ENCODE data around the gene RALGDS. TPM values are rescaled to one million over a fixed set of nuclear protein-coding genes. Genes with fewer than 3 reads are reported as not detected.
"Not testable (repeated sequence)": the region's sequence is repeated elsewhere in the genome, so short reads cannot be mapped to it uniquely, and the experiment has no call there.

The RALGDS gene
- total RNA-seq, 6 experiments from 2014 or later: 12.1 to 15.8 (median 14.8) TPM

GRCh38 chr9:133087429-133088145 is 33.5 kb downstream of the RALGDS start:
- no peak overlapping the region for H3K27ac Mint-ChIP-seq
- DNase-seq: no peak
- peaks cover 9% of the 10 kb centered on the region for H3K27me3 Mint-ChIP-seq (ENCODE audit: insufficient read depth)
- H3K9me3 Mint-ChIP-seq: no peaks in the 10 kb centered on the region
- no peaks in the 10 kb centered on the region for H3K36me3 Mint-ChIP-seq (ENCODE audit: low read depth)
- no peak for TF ChIP-seq CTCF (IDR thresholded peaks at IDR 0.05)
- no peak overlapping the region for H3K4me3 Mint-ChIP-seq
- no peaks in the 10 kb centered on the region for H3K4me1 Mint-ChIP-seq (ENCODE audit: low read depth)

GRCh38 chr9:133086894-133087293 is 34.1 kb downstream of the RALGDS start:
- TF ChIP-seq CTCF (IDR thresholded peaks at IDR 0.05): no peak
- Mint-ChIP-seq H3K4me1 (ENCODE audit: low read depth) (no peaks in the 10 kb centered on the region), H3K36me3 (ENCODE audit: low read depth) (no peaks in the 10 kb centered on the region), H3K9me3 (no peaks in the 10 kb centered on the region), H3K27me3 (ENCODE audit: insufficient read depth) (peaks cover 9% of the 10 kb centered on the region), H3K4me3 (no peak overlapping the region), H3K27ac (no peak overlapping the region)
- no peak for DNase-seq

GRCh38 chr9:133086212-133086860 is 34.7 kb downstream of the RALGDS start:
- H3K9me3 Mint-ChIP-seq; H3K27ac Mint-ChIP-seq; H3K4me1 Mint-ChIP-seq (ENCODE audit: low read depth); H3K27me3 Mint-ChIP-seq (ENCODE audit: insufficient read depth); DNase-seq; H3K4me3 Mint-ChIP-seq; H3K36me3 Mint-ChIP-seq (ENCODE audit: low read depth): not testable (repeated sequence)

GRCh38 chr9:133083688-133084087 is 37.4 kb downstream of the RALGDS start:
- not testable (repeated sequence) for H3K4me1 Mint-ChIP-seq (ENCODE audit: low read depth); H3K4me3 Mint-ChIP-seq; H3K36me3 Mint-ChIP-seq (ENCODE audit: low read depth); DNase-seq; H3K9me3 Mint-ChIP-seq; H3K27ac Mint-ChIP-seq
- H3K27me3 Mint-ChIP-seq (ENCODE audit: insufficient read depth): peaks cover 21% of the 10 kb centered on the region

GRCh38 chr9:133081957-133082644 is 38.9 kb downstream of the RALGDS start:
- H3K4me3 Mint-ChIP-seq; H3K9me3 Mint-ChIP-seq; H3K36me3 Mint-ChIP-seq (ENCODE audit: low read depth); H3K27ac Mint-ChIP-seq; H3K4me1 Mint-ChIP-seq (ENCODE audit: low read depth); DNase-seq: not testable (repeated sequence)
- H3K27me3 Mint-ChIP-seq (ENCODE audit: insufficient read depth): peaks cover 17% of the 10 kb centered on the region

- peak; percentile 27 for TF ChIP-seq CTCF (IDR thresholded peaks at IDR 0.05)
- not testable (repeated sequence) for H3K9me3 Mint-ChIP-seq; H3K27ac Mint-ChIP-seq; DNase-seq; H3K4me3 Mint-ChIP-seq; H3K36me3 Mint-ChIP-seq (ENCODE audit: low read depth); H3K4me1 Mint-ChIP-seq (ENCODE audit: low read depth)
- peaks cover 15% of the 10 kb centered on the region for H3K27me3 Mint-ChIP-seq (ENCODE audit: insufficient read depth)
Measured at GRCh38 chr9:133080786-133081779, 40.0 kb downstream of the RALGDS start.
